HG03439 (cell line): ENCODE measurements around the gene GPR156.

Experiments
- ATAC-seq: cut with Tn5 transposase; IDR thresholded peaks from one replicate; pipeline ENCODE4 v1.9.1; 2021; ENCODE audit warnings: mild to moderate bottlenecking, moderate library complexity; ENCODE audit not compliant: unreplicated experiment

GPR156 gene

GRCh38 chr3:120129718-120130513 lies 155.1 kb downstream of the GPR156 start:
- no peak for ATAC-seq

- no peak for ATAC-seq
Measured at GRCh38 chr3:120129051-120129450, 156.0 kb downstream of the GPR156 start.

GRCh38 chr3:120125992-120126391 lies 159.0 kb downstream of the GPR156 start:
- ATAC-seq, result no peak

GRCh38 chr3:120119846-120120510 lies 165.0 kb downstream of the GPR156 start:
- no peak for ATAC-seq
